ENCODE results near the gene OR4C5.

GRCh38 chr11:48354013-48354412 is 12.3 kb downstream of the OR4C5 start:
- TF ChIP-seq, protein P1, sequence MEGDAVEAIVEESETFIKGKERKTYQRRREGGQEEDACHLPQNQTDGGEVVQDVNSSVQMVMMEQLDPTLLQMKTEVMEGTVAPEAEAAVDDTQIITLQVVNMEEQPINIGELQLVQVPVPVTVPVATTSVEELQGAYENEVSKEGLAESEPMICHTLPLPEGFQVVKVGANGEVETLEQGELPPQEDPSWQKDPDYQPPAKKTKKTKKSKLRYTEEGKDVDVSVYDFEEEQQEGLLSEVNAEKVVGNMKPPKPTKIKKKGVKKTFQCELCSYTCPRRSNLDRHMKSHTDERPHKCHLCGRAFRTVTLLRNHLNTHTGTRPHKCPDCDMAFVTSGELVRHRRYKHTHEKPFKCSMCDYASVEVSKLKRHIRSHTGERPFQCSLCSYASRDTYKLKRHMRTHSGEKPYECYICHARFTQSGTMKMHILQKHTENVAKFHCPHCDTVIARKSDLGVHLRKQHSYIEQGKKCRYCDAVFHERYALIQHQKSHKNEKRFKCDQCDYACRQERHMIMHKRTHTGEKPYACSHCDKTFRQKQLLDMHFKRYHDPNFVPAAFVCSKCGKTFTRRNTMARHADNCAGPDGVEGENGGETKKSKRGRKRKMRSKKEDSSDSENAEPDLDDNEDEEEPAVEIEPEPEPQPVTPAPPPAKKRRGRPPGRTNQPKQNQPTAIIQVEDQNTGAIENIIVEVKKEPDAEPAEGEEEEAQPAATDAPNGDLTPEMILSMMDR (IDR thresholded peaks at IDR 0.05; ENCODE audit: control extremely low read depth in 1 of 3, insufficient read depth in 1 of 3, low read depth in 1 of 3, low read length in 3 of 3) = no peak
- TF ChIP-seq MAFK (IDR thresholded peaks at IDR 0.05; ENCODE audit: low read depth, low read length) = no peak
- TF ChIP-seq CREB1 (IDR thresholded peaks at IDR 0.05) = no peak
- TF ChIP-seq YY1 (IDR thresholded peaks at IDR 0.05; ENCODE audit: low read depth, low read length) = no peak
- no peak for TF ChIP-seq RAD21 (IDR thresholded peaks at IDR 0.05 in 1 of 2, conservative IDR thresholded peaks at IDR 0.05 in 1 of 2; ENCODE audit: low read depth in 2 of 2, low read length in 2 of 2)
- no peak for TF ChIP-seq POLR2A (IDR thresholded peaks at IDR 0.05; ENCODE audit: control extremely low read depth in 1 of 2, low read depth in 2 of 2, low read length in 2 of 2)
- no peak for TF ChIP-seq KDM1A (IDR thresholded peaks at IDR 0.05; ENCODE audit: borderline replicate concordance, low read length)
